NCI-H2029 (cell line): ENCODE data around the gene AOX1.
"Not testable (repeated sequence)": the region's sequence is repeated elsewhere in the genome, so short reads cannot be mapped to it uniquely, and the experiment has no call there.

ENCODE experiments used
- DNase-seq: peaks from one replicate; lab custom pipeline; 2025; lab: John Stamatoyannopoulos, UW

AOX1 gene

DNA sequence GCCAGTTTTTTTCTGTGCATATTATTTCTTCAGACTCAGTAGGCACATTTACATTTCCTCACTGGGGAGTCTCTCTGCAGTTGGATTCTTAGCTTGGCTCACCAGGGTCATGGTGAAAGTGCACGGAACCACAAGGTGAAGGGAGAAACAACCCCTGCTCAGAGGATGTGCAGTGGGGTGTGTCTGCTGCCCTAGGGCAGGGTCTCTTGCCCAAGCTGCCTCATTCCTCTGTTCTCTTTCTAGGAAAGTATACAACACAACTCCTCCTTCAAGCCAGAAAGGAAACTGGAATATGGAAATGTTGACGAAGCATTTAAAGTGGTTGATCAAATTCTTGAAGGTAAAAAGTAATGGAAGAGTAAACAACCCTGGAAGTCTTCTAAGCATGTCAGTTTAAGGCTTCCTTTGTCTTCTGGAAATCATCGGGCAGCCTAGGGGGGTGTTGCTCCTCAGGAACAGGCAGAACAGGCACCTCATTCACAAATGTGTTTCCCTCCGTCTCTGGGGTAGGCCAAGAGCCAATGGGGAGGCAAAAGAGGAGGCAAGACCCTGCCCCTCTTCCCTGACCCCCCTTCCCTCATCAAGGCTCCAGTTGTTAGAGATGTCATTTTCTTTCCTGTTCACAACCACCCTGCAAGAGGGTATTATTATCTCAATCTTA is 41.4 kb downstream of the AOX1 start:
- DNase-seq = no peak

GRCh38 chr2:200628461-200628860 is 42.6 kb downstream of the AOX1 start:
- not testable (repeated sequence) for DNase-seq

DNA sequence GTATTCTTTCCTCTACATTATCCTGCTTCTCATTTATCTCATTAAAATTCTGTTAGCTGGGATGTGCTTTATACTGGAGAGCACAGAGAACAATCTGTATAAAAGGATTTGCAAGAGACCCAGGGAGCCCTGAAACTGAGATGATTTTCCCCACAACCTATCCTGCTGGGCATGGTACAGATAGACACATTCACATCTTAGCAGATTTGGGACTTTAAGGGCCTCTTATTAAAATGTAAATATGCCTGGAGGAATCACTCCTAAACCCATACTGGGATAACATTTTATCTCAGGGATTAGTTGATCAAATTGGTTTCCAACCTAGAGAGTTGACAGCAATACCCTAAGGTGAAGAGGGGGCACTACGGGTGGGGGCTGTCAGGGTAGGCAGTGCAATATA is 45.5 kb downstream of the AOX1 start:
- DNase-seq = no peak

DNA sequence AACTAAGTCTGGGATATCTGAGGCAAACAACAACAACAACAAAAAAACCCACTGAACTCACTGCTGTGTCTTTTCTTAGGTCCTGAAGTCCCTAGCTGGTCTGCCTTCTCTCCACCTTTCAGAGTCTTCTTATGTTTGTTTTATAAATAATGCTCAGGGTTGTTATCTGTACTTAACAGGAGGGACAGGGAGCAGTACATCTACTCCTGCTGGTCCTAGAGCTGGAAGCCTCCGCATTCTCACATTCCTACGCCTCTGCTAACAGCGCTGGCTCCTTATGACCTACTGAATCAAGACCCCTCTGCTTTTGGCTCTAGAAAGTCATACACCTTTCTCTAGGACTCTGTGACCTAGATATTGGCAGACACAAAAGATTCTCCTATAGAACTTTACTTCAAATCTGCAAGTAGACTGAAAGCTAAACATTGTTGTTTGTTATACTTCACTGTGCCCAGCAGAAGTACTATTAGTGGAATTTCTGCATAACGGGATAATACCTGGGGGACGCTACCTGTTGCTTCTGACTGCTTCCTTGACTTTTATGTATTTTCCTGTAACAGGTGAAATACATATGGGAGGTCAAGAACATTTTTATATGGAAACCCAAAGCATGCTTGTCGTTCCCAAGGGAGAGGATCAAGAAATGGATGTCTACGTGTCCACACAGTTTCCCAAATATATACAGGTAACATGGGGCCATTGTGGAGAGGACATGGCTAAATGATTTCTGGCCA is 48.6 kb downstream of the AOX1 start:
- no peak for DNase-seq

DNA sequence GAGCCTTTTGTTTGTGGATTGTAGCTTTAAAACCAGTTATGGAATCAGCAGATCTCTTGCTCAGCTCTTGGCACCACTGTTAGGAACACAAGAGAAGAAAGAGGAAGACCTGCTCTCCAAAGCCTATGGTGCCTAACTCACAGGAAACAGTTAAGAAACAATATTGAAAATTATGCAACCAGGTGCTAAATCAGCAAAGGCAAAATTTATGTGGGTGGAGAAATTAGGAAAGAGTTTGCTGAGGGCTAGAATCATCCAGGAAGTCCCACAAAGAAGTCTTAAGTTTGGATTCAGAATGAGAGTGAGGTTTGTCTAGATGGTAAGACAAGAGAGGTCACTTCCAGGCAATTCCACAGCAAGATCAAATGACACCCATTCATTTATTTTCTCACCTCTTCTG is 49.4 kb downstream of the AOX1 start:
- no peak for DNase-seq

- no peak for DNase-seq
Observed at GRCh38 chr2:200637901-200638300, 52.1 kb downstream of the AOX1 start.

DNA sequence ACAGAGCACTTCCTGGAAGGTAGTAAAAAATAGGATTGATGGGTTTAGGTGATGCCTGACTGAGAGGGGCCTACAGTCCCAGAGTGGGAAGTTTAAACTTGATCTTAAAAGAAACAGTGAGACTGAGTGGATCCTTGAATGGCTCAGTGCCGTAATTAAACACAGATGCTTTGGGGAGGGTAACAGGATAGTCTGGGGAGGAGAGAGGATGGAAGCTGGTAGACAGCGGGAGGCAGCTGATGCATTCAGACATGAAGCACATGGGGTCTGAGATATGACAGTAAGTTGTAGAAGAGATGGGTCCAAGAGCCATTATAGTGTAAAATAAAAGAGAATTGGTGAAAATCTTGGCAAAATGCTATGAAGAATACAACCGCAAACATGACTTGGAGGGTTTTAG is 54.4 kb downstream of the AOX1 start:
- DNase-seq = no peak

DNA sequence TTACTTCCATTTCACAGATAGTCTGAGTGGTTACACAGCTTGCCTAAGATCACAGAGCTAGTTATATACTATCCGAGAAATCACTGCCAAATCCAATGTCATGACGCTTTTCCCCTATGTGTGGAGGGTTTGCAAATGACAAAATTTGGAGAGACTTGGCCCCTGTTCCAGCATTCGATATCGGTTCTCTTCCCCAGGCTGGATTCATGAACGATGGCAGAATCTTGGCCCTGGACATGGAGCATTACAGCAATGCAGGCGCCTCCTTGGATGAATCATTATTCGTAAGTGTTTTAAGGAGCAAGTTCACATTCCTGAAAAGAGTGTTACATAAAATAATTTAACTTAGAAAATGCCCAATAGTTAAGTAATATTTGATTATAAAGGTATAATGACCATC is 55.1 kb downstream of the AOX1 start:
- no peak for DNase-seq

DNA sequence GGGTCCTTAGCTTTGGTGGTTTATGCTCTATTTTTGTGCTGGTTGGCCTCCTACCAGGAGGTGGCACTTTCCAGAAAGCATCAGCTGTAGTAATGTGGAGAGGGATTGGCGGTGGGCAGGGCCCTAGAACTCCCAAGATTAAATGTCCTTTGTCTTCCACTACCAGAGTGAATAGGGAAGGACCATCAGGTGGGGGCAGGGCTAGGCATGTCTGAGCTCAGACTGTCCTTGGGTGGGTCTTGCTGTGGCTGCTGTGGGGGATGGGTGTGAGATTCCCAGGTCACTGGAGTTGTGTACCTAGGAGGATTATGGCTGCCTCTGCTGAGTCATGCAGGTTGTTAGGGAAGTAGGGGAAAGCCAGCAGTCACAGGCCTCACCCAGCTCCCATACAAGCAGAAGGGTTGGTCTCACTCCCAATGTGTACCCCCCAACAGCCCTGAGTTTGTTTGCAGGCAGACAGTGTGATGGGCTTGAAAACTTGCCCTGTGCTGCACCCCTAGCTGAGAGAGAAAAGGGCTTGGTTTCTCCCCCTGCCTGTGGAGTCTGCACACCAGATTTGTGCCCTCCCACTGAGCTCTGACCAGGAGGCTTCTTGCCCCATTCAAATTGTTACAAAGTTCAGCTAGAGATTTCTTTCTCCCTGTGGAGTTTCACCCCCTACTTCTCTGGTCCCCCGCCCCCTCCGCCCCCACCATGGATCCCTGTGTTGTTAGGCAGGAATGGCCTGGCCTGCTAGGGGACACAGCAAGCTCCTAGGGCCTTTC is 62.9 kb downstream of the AOX1 start:
- not testable (repeated sequence) for DNase-seq

DNA sequence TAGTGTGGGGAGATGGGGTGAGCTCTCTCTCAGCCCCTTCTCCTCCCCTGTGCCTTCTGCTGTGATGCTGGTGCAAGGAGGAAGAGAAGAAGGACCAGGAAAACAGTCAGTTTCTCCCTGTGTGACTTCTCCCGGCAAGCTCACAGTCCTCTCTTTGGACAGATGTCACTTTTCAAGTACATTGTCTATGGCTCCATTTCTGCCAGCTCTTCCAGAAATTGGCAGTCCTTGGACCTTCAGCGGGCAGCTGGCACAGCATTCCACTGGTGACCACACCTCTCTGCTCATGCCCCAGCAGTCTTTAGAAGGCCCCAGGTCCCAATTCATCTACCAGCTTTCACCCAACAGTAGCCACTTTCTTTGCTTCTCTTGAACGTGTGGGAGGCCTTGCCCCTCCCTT is 63.9 kb downstream of the AOX1 start:
- no peak for DNase-seq

GRCh38 chr2:200650195-200650594 is 64.4 kb downstream of the AOX1 start:
- no peak for DNase-seq

GRCh38 chr2:200652158-200652557 is 66.3 kb downstream of the AOX1 start:
- DNase-seq = no peak

DNA sequence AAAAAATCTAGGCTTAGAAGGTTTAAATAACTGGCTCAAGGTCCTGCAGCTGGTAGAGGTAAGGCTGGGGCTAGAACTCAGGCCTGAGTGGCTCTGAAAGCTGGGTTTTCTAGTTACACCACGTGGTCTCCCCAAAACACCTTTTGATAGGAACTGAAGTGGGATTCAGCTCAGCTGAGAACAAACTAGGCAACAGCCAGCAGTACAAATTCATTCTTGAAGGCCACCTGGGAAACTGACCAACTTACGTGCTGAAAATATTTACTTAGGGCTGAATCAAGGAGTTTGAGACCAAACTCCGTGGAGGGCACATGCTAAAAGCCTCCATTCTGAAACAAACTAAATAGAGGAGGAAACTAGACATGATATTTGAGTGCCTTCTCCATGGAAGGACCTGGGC is 67.2 kb downstream of the AOX1 start:
- DNase-seq = no peak

GRCh38 chr2:200654823-200655222 is 69.0 kb downstream of the AOX1 start:
- no peak for DNase-seq

DNA sequence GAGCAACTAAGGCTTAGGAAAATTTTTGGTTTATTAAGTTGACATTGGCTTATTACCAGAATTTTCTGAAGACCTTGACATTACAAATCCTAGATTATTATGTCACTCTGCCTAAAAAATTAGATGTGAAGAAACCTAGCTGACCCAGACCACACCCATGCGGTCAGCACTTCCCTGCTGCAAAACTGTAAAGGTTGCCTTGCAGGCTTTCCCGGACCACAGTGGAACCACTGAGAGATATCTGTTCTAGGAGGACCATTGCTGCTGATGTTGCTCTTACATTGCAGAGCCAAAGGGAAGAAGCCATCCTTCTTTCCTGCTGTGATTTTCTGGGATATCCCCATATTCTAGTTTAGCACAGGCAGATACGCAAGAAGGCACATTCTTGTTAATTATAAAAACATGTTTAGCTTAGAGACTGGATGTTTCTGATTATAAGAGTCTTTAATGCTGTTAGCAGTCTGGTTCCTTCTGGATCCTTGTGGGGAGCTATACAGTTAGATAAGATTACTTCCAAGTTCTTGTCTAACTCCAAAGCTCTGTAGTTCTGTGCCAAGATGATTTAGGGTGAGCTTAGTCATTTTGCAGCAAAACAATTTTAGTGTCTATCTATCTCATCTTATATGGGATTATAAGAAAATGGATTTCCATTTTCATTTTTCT is 70.2 kb downstream of the AOX1 start:
- no peak for DNase-seq

- no peak for DNase-seq
Observed at GRCh38 chr2:200658278-200658864, 72.6 kb downstream of the AOX1 start.

DNA sequence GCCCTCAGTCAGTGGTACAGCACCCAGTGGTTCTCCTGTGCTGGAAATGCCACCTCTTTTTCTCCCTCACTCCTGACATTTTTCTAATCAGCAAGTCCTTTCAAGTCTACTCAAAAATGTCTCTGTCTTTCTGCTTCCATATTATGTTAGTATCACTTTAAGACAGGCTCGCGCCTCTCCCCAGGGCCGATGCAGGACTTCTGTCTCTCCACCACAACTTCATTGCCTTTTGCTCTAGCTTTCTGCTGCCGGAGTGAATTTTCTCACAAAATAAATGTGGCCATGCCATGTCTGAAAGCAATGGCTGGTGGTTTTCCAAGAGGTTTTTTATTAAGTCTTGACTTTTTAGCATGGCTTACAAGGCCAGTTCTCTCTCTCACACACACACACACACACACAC is 73.6 kb downstream of the AOX1 start:
- DNase-seq = no peak

DNA sequence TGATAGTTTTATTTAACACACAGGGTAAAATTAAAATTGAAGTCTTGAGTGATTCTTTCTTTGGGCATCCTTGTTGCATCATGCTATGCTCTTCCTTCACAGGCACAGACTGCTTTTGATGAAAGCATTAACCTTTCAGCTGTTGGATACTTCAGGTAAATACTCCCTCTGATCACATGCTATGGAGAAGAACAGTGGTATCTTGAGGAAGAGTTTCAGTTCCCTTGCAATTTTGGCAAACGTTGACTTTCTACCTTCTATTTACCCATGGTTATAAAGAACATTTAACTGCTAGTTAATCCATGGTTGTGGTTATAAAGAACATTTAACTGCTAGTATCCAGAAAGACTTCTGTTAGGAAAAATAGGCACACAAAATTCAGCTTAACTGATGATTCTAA is 75.7 kb downstream of the AOX1 start:
- DNase-seq = no peak

DNA sequence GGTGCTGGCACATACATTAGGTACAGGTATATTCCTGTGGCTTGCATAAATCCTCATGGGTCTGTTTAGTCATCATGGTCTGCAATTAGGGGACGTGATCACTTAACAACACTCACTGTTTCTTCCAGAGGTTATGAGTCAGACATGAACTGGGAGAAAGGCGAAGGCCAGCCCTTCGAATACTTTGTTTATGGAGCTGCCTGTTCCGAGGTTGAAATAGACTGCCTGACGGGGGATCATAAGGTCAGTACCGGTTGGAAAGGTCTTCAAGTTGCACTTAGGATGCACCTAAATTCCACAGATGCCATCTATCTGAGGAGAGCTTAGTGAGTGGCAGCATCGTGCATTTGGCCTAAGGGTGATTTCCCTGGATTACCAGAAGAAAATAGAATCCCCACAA is 76.9 kb downstream of the AOX1 start:
- DNase-seq = no peak

DNA sequence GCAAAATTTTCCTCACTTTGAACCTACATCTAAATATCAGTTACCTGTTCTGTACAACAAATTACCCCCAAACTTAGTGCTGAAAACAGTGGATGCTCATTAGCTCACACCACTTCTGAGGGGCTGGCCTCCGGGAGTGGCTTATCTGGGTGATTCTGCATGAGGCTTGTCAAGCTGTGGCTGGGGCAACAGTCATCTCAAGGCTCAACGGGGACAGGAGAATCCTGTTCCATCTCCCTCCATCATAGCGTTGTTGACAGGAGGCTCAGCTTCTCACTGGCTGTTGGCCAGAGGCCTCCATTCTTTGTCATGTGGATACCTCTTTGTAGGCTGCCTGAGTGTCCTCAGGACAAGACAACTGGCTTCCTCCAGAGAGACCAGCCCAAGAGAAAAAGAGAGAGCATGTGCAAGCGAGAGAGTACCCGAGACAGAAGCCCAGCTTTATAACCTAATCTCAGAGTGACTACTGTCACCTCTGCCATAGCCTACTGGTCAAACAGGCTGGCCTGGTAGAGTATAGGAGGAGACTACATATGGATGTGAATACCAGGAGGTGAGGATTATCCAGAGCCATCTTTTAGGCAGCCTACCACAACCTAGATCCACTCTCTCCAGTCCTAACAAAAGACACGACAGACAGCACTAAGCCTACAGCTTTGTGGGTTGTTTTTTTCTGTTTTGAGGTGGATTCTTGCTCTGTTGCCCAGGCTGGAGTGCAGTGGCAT is 79.1 kb downstream of the AOX1 start:
- DNase-seq = no peak

GRCh38 chr2:200665626-200666453 is 80.0 kb downstream of the AOX1 start:
- no peak for DNase-seq
